Suprapubic skin (tissue), 3 donors: ENCODE data around the gene VILL.

ENCODE experiments used
- POLR2AphosphoS5 ChIP-seq, 3 donors: sonication (generic); formaldehyde crosslinking; IDR thresholded peaks; one replicate each; pipeline ENCODE4 v1.6.1; 2017; ENCODE audit warnings: antibody characterized with exemption in 3 of 3
- TF ChIP-seq, protein P1 (sequence below), 2 donors: fragments of 200-600 bp in 1 of 2; fragments of 450-650 bp in 1 of 2; sonication (generic) in 1 of 2; IDR thresholded peaks; one replicate each; pipeline ENCODE4 v1.5.1; 2016 to 2019; ENCODE audit warnings: antibody characterized with exemption in 2 of 2, mild to moderate bottlenecking in 1 of 2, moderate library complexity in 1 of 2

DNA sequence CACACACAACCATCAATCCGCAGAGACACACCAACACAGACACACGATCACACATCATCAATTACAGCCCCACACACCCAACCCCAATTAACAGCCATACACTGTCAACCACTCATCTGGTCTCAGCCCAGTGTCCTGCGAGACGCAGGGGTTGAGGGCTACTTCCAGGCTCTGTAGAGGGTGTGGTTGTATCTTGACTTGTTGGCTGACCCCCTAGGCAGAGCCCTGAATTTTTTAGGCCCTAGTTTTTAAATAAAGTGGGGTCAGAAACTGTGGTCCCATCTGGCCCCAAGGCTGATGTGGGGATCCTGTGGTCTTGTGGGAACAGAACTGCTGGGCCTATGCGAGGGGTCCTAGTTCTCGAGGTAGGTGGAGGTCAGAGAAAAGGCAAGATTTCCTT, 9.2 kb downstream of the VILL start:
- TF ChIP-seq, protein P1, sequence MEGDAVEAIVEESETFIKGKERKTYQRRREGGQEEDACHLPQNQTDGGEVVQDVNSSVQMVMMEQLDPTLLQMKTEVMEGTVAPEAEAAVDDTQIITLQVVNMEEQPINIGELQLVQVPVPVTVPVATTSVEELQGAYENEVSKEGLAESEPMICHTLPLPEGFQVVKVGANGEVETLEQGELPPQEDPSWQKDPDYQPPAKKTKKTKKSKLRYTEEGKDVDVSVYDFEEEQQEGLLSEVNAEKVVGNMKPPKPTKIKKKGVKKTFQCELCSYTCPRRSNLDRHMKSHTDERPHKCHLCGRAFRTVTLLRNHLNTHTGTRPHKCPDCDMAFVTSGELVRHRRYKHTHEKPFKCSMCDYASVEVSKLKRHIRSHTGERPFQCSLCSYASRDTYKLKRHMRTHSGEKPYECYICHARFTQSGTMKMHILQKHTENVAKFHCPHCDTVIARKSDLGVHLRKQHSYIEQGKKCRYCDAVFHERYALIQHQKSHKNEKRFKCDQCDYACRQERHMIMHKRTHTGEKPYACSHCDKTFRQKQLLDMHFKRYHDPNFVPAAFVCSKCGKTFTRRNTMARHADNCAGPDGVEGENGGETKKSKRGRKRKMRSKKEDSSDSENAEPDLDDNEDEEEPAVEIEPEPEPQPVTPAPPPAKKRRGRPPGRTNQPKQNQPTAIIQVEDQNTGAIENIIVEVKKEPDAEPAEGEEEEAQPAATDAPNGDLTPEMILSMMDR (IDR thresholded peaks at IDR 0.05): no peak
- TF ChIP-seq POLR2AphosphoS5 (IDR thresholded peaks at IDR 0.05): no peak
